H1 (cell line): ENCODE results near the gene RFK. TPM values are rescaled to one million over a fixed set of nuclear protein-coding genes. Genes with fewer than 3 reads are reported as not detected.

Experiments
- polyA plus RNA-seq, 7 experiments: library from polyadenylated mRNA; depleted of rRNA in 3 of 7; stranded (reverse) in 5 of 7; unstranded in 2 of 7; fragments of >200 nt in 5 of 7; fragments of 200-250 nt in 2 of 7; gene quantifications; 1 replicate in 5 of 7; 2 replicates in 1 of 7; 4 replicates in 1 of 7; pipeline versions ENCODE4 v1.2.1 to v1.2.3, GENCODE V29; 2011 to 2013; ENCODE audit warnings: missing spikeins in 2 of 7, mixed read lengths in 2 of 7
- total RNA-seq: library from RNA; stranded (reverse); fragmentation: NEBNext Ultra II Directional; extraction: Animal tissue kit (Norgen Biotek cat#: 25700); gene quantifications from 2 replicates; pipeline ENCODE4 v1.2.1, GENCODE V29; 2021
- TF ChIP-seq, protein P1 (sequence below): IDR thresholded peaks from 2 replicates; pipeline ENCODE4 v1.6.1; 2012; ENCODE audit warnings: low read length, inconsistent platforms

The RFK gene
- total and polyA plus RNA-seq, 2 of the 8 experiments (the other 6 are each of a cell fraction or from before 2014, with no cell fraction given): 4.3 to 10.6 TPM

DNA sequence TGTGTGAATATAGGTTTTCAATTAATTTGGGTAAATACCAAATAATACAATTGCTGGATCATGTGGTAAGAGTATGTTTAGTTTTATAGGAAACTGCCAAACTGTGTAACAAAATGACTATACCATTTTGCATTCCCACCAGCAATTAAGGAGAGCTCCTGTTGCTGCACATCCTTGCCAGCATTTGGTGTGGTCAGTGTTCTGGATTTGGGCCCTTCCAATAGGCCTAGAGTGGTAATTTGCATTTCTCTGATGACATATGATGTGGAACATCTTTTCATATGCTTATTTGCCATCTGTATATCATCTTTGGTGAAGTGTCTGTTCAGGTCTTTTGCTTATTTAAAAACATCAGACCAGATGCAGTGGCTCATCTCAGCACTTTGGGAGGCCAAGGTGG lies 11.6 kb upstream of the RFK start (continued):
- TF ChIP-seq, protein P1, sequence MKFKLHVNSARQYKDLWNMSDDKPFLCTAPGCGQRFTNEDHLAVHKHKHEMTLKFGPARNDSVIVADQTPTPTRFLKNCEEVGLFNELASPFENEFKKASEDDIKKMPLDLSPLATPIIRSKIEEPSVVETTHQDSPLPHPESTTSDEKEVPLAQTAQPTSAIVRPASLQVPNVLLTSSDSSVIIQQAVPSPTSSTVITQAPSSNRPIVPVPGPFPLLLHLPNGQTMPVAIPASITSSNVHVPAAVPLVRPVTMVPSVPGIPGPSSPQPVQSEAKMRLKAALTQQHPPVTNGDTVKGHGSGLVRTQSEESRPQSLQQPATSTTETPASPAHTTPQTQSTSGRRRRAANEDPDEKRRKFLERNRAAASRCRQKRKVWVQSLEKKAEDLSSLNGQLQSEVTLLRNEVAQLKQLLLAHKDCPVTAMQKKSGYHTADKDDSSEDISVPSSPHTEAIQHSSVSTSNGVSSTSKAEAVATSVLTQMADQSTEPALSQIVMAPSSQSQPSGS: no peak
